ENCODE results near the gene PFKFB1. TPM values are rescaled to one million over a fixed set of nuclear protein-coding genes. Genes with fewer than 3 reads are reported as not detected.

PFKFB1 gene
- total RNA-seq, 1 donor from 2014 or later, result 0.51 TPM

GRCh38 chrX:54894159-54894558 is 99.8 kb downstream of the PFKFB1 start:
- no peak overlapping the region for H3K4me3 Mint-ChIP-seq
- H3K27ac Mint-ChIP-seq, result no peak overlapping the region
- H3K4me1 Mint-ChIP-seq (ENCODE audit: unreplicated experiment), result no peaks in the 10 kb centered on the region
- DNase-seq (ENCODE audit: extremely low spot score, unreplicated experiment), result no peak
- no peaks in the 10 kb centered on the region for H3K36me3 Mint-ChIP-seq
- H3K9me3 Mint-ChIP-seq, result no peaks in the 10 kb centered on the region
- H3K27me3 Mint-ChIP-seq, result peaks cover 3% of the 10 kb centered on the region
- TF ChIP-seq CTCF (conservative IDR thresholded peaks at IDR 0.05), result no peak

DNA sequence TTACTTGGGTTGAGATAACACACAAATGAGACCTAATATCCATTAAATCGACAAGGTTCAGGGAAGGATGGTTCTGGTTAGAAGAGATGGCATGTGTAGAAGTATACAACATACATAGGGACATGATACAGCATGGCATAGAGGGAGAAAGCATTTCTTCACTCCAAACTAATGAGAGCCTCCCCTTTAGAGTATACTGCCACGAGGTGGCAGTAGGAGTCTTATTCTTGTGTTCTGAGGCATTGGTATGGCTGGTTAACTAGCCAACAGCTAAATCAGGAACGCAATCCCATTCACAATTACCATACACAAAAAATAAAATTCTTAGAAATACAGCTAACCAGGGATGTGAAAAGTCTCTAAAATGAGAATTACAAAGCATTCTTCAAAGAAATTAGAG is 102.4 kb downstream of the PFKFB1 start:
- no peaks in the 10 kb centered on the region for H3K36me3 Mint-ChIP-seq
- peaks cover 3% of the 10 kb centered on the region for H3K27me3 Mint-ChIP-seq
- H3K27ac Mint-ChIP-seq, result no peak overlapping the region
- no peaks in the 10 kb centered on the region for H3K9me3 Mint-ChIP-seq
- TF ChIP-seq CTCF (conservative IDR thresholded peaks at IDR 0.05), result peak; percentile 63
- no peaks in the 10 kb centered on the region for H3K4me1 Mint-ChIP-seq (ENCODE audit: unreplicated experiment)
- no peak overlapping the region for H3K4me3 Mint-ChIP-seq
- DNase-seq (ENCODE audit: extremely low spot score, unreplicated experiment), result no peak

DNA sequence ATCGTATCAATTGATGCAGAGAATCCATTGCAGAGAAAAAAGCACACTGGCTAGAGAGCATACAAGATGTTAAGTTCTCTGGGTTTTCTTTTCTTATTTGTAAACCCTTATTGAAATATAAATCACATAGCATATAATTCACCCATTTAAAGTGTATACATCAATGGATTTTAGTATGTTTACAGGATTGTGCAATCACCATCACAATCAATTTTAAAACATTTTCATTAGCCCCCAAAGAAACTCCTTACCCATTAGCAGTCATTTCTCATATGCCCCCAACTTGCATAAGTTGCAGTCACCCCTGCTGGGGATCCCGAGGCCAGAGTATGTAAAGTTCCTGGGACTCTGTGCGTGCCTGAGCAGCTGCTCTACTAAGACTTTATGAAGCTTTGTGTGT is 108.2 kb downstream of the PFKFB1 start:
- Mint-ChIP-seq H3K4me3 (no peak overlapping the region), H3K27ac (no peak overlapping the region), H3K9me3 (no peaks in the 10 kb centered on the region), H3K27me3 (peaks cover 3% of the 10 kb centered on the region), H3K4me1 (ENCODE audit: unreplicated experiment) (no peaks in the 10 kb centered on the region), H3K36me3 (no peaks in the 10 kb centered on the region)
- TF ChIP-seq CTCF (conservative IDR thresholded peaks at IDR 0.05), result no peak
- DNase-seq (ENCODE audit: extremely low spot score, unreplicated experiment), result no peak

Other genes starting within 250 kb of the PFKFB1 start
- gene ITIH6, start 195.9 kb downstream of the PFKFB1 start, total RNA-seq (ENCODE audit: low replicate concordance), result not detected in 2 replicates
- gene MAGED2, start 186.4 kb downstream of the PFKFB1 start, total RNA-seq (ENCODE audit: low replicate concordance), result 243 and 303 TPM in 2 replicates
- 39.6 and 142 TPM in 2 replicates for gene TRO, start 73.4 kb downstream of the PFKFB1 start, total RNA-seq (ENCODE audit: low replicate concordance)
- gene APEX2, start 6.2 kb upstream of the PFKFB1 start, total RNA-seq (ENCODE audit: low replicate concordance), result 17.1 and 24.3 TPM in 2 replicates
- gene ALAS2, start 36.8 kb upstream of the PFKFB1 start, total RNA-seq (ENCODE audit: low replicate concordance), result not detected in 2 replicates
- not detected in 2 replicates for gene PAGE2B, start 80.8 kb upstream of the PFKFB1 start, total RNA-seq (ENCODE audit: low replicate concordance)
- not detected in 2 replicates for gene PAGE2, start 94.8 kb upstream of the PFKFB1 start, total RNA-seq (ENCODE audit: low replicate concordance)
- not detected in 2 replicates for gene PAGE5, start 226.2 kb upstream of the PFKFB1 start, total RNA-seq (ENCODE audit: low replicate concordance)